Right ventricle myocardium superior (tissue), 1 donor: ENCODE data around the gene VRK3. TPM values are rescaled to one million over a fixed set of nuclear protein-coding genes. Genes with fewer than 3 reads are reported as not detected.
"Not testable (repeated sequence)": the region's sequence is repeated elsewhere in the genome, so short reads cannot be mapped to it uniquely, and the experiment has no call there.

ENCODE experiments used
- ATAC-seq: fragments of 200-7000 bp; cut with Tn5 transposase; one replicate; pipeline ENCODE4 v1.9.1; 2020; ENCODE audit warnings: mild to moderate bottlenecking; ENCODE audit not compliant: poor library complexity
- DNase-seq: peaks from one replicate; pipeline ENCODE4 v3.0.0-alpha.2; 2020
- intact Hi-C: fragments of 100-400 bp; cut with DNase I; formaldehyde crosslinking; loops from one replicate; pipeline ENCODE4 v1.11.2; 2022
- long read RNA-seq: library from polyadenylated mRNA; unstranded; transcript quantifications from one replicate; pipeline ENCODE4 v2.0.0, GENCODE V29; 2021
- total RNA-seq: library from RNA; stranded (reverse); fragmentation: NEBNext Ultra II Directional; extraction: Animal tissue kit (Norgen Biotek cat#: 25700); gene quantifications from one replicate; pipeline ENCODE4 v1.2.1, GENCODE V29; 2021
- donor health status: DM: no; HTN: yes; CAD: no; lungs with severe emphysema.

VRK3 gene, protein sequence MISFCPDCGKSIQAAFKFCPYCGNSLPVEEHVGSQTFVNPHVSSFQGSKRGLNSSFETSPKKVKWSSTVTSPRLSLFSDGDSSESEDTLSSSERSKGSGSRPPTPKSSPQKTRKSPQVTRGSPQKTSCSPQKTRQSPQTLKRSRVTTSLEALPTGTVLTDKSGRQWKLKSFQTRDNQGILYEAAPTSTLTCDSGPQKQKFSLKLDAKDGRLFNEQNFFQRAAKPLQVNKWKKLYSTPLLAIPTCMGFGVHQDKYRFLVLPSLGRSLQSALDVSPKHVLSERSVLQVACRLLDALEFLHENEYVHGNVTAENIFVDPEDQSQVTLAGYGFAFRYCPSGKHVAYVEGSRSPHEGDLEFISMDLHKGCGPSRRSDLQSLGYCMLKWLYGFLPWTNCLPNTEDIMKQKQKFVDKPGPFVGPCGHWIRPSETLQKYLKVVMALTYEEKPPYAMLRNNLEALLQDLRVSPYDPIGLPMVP
- total RNA-seq: 22.2 TPM
- long read RNA-seq, transcript VRK3-217 (15 exons, 2,126 nt): major isoform, 12 of 34 reads
- long read RNA-seq, partial matches to known transcripts: 7 of 34 reads
- long read RNA-seq, other reads (novel, unspliced or antisense): 13 of 34 reads

DNA sequence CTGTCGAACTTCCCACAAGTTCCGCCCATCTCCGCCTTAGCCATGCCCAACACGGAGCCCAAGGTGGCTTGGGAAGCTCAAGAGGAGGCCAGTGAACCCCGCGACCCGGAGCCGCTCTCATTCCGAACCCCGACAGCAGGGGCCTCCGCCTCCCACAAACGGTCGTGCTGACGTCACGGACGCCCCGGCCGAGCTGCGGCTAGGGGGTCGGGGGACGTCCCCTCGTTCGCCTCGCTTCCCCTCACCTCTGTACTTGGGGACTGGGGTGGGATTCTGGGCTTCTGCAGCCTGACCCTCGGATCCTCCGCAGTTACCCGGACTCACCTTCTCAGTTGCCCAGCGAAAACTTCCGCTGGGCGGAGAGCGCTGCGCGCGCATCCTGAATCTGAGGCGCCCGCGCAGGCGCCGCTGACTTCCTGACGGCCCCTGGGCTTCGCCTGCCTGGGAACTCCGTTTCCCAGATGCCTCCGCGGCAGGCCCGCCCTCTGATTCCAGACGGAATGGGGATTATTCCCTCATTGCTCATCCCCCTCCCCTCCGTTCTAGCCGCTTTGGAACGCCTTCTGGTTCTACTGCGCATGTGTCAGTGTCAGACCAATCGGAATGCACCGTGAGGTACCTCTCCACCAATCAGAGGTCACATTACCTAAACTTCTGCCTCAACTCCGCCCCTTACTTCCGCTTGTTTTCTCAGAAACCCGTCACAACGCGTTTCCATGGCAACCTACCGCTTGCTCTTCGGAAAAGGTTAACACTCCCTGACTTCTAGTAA, at the start of gene VRK3:
Gene VRK3 (minus strand): TSS at position 351 of the 772 bp plus-strand sequence. CDS start 9,210 bp downstream, outside the sequence.
- ATAC-seq (peak; percentile 98), DNase-seq (peak; percentile 99)
- intact Hi-C loops: no loop called here

DNA sequence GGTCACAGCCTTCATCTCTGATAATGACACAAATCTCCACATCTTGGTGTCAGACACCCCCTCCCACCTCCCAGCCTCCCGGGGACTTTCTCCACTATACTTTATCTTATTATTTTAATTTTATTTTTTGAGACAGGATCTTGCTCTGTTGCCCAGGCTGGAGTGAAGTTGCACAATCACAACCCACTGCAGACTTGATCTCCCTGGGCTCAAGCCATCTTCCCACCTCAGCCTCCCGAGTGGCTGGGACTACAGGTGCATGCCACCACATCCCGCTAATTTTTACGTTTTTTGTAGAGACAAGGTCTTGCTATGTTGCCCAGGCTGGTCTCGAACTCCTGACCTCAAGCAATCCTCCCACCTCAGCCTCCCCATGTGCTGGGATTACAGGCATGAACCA, 43.2 kb upstream of the VRK3 start:
- DNase-seq, intact Hi-C loops, ATAC-seq: not testable (repeated sequence)

DNA sequence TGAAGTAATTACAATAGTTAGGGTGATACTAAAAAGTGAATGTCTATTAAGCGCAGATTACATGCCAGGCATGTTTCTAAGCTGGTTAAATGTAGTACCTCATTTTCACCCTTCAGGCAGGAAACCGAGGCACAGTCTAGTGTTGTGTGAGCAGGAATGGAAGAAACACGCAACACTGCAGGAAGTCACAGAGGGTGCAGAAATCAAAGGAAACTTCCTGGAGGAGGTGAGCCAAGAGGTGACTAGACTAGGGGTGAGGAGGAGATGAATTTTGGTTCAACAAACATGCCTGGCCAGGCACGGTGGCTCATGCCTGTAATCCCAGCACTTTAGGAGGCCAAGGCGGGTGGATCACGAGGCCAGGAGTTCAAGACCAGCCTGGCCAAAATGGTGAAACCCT, 42.4 kb upstream of the VRK3 start:
- ATAC-seq (no peak), DNase-seq (no peak)
- intact Hi-C loops: no loop called here

DNA sequence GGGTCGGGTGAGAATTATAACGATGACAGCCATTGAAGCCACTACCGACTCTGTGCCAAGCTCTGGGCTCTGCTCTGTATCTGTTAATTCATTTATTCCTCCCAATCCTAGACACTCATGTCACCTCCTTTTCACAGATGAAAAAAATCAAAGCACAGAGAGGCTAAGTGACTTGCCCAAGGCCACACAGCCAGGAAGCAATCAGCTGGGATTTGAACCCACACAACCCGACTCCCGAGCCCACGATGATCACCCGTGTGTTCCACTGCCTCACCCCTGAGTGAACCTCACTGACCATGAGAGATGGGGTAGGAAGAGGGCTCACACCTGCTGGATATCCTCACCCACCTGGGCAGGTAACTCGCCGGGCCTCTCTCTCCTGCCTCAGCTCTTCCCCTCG, 40.8 kb upstream of the VRK3 start:
- ATAC-seq: no peak
- intact Hi-C loops: no loop called here
- no peak for DNase-seq

DNA sequence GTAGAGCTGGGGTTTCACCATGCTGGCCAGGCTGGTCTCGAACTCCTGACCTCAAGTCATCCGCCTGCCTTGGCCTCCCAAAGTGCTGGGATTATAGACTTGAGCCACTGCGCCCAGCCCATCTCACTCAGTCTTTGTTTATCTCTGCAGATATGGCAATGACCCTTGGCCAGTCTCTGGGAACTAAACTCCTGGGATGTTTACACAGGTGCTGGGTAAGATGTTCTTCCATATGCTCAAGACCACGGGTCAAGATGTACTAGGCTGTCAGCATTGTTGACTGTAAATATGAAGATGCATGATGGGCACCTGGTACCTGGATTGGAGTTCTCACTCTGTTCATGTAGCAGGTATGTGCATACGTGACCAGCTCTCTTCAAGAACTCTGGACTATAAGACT, 36.5 kb upstream of the VRK3 start:
- ATAC-seq (no peak), DNase-seq (no peak)
- intact Hi-C loops: no loop called here

DNA sequence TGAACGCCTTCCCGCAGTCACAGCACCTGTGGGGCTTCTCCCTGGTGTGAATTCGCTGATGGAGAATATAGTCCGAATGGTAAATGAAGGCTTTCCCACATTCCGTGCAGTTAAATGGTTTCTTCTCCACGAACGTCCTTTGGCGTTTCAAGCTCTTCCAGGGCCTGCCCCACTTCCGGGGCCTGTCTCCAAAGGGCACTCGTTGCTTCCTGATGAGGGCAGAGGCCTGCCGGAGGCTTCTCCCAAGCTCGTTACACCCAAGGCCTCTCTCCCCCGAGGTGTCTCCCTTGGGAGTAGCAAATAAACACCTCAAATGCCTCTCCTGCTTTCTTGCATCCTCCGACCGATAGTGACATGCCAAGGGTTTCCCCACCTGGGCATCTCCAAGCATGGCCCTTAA, 34.9 kb upstream of the VRK3 start:
- no peak for DNase-seq
- no peak for ATAC-seq
- intact Hi-C loops: no loop called here

DNA sequence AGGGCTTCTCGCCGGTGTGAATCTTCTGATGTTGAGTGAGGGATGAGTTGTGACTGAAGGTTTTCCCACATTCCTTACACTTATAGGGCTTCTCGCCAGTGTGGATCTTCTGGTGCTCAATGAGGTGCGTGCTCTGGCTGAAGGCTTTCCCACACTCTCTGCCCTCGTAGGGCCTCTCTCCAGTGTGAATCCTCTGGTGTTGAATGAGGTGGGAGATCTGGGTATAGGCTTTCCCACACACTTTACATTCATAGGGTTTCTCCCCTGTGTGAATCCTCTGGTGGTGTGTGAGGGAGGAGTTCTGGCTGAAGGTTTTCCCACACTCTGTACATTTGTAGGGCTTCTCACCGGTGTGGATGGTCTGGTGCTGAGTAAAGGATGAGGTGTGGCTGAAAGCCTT, 33.9 kb upstream of the VRK3 start:
- DNase-seq (no peak), ATAC-seq (no peak)
- intact Hi-C loops: no loop called here

DNA sequence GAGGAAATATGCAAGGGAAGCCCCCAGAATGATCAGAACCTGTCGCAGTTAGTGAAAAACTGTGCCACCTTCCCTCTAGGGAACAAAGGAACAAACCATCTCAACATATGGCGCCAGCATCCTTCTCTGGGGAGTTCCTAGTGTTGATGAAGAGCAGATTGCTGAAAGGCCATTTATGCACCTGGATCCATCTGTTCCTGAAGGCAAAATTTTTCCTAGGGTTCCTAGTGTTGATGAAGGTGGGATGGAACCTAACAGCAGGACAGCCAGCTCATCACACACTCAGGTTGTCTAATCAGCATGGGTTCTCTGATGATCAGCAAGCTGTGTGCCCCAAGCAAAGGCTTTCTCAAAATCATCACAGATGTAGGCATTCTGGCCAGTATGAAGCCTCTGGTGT, 33.3 kb upstream of the VRK3 start:
- DNase-seq: no peak
- no peak for ATAC-seq
- intact Hi-C loops: no loop called here

DNA sequence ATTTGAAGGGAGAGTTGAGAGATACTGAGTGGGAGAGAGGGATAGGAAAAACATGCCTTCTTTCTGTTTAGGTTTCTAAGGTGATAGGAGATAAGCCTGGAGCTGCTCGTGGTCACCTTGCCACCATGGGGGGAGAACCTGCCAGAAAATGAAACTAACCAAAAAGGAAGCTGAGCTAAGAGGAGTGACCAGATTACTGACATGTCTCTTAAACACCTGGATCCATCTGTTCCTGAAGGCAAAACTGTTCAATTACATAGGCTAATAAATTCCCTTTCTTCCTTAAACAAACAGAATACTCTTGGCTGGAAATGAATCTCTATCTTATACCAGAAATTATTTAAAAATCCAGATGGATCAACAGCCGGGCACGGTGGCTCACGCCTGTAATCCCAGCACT, 27.9 kb upstream of the VRK3 start:
- DNase-seq: no peak
- no peak for ATAC-seq
- intact Hi-C loops: no loop called here

DNA sequence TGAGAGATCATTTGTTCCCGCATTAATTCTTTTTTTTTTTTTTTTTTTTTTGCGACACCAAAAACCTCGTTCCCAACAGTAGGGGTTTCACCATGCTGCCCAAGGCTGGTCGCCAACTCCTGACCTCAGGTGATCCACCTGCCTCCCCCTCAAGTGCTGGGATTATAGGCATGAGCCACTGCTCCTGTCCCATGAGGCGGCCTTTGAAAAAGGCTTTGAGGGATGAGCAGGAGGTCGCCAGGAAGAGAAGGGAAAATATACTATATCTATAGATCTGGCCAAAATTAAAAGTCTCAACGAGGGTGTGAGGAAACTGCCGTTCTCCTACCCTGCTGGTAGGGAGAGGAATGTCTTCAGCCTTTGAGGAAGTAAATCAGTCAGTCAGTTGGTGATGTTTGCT, 26.8 kb upstream of the VRK3 start:
- DNase-seq (no peak), ATAC-seq (no peak)
- intact Hi-C loops: no loop called here

DNA sequence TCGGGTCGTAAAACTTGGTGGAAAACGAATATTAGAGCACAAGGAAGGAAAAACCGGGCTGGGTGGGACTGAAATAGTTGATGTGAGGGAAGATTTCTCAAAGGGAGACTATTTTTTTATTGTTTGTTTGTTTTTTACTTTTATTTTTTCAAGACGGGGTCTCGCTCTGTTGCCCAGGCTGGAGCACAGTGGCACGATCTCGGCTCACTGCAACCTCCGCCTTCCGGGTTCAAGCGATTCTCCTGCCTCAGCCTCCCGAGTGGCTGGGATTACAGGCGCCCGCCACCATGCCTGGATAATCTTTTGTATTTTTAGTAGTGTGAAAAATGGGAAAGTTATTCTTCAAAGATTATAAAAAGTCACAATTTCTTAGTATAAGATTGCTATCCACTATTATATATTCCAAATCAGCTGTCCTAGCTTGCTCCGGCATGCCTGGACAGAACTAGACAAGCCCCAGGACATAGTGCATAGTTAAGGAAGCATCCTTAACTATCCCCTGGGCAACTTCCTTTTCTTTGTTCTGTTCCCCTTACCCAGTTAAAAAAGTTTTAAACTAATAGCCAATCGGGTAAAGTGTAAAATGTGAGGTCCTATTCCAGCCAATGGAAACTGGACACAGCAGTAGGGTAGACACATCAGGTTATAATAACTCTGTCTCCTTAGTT, 26.2 kb upstream of the VRK3 start:
- DNase-seq, intact Hi-C loops, ATAC-seq: not testable (repeated sequence)

DNA sequence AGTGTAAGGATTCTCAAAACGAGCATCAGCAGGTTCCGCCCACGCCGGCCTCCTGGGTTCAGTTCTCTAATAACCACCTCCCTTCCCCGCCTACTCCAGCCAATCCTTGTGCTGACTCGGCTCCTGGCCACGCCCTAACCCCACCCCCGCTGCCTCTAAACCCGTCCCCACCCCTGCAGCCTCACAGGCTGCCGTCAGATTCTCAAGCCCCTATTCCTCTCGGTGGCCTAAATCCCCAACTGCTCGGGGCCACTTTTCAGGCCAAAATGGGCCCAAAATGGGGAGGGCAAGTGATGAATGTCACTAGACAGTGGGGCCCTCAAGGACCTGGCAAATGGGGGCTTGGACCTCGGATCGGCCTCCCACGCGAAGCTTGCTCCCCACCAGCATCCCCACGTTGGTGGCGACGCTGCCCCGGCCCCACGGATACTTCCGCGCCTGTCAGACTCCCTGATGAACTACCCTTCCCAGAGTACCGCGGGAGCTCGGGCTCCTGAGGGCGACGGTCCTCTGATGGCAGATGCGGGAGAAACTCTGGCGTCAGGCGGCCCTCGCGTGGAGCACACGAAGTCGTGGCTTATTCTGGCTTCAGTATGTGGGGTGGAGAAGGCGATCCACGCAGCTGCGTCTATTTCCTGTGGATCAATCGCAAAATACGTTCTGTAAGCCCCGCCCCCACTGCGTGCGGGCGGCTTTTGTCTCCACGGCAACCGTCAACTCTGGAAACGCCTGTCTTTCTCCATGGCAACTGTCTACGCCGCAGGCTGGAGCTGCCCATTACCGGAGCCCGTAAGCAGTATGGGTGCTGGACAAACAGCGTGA, 25.4 kb upstream of the VRK3 start:
- intact Hi-C loops: no loop called here
- ATAC-seq: peak; percentile 96
- peak; percentile 93 for DNase-seq

DNA sequence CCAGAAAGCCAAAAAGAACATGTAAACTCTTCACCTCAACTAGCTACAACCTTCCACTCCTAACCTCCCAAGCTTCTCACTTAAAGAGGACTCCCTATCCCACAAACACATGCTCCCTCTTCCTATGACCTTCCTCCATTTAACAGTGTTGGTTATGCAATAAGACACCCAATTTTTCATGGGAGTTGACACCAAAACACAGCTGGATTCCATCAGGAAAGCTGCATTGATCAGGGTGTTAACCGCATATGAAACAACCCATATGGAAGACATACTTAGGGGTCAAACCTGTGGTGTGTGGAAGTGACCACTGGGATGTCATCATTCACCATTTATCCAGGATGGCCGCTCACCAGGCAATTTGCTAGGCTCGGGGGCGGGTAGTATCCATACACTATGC, 22.5 kb upstream of the VRK3 start:
- no peak for DNase-seq
- intact Hi-C loops: no loop called here
- no peak for ATAC-seq

DNA sequence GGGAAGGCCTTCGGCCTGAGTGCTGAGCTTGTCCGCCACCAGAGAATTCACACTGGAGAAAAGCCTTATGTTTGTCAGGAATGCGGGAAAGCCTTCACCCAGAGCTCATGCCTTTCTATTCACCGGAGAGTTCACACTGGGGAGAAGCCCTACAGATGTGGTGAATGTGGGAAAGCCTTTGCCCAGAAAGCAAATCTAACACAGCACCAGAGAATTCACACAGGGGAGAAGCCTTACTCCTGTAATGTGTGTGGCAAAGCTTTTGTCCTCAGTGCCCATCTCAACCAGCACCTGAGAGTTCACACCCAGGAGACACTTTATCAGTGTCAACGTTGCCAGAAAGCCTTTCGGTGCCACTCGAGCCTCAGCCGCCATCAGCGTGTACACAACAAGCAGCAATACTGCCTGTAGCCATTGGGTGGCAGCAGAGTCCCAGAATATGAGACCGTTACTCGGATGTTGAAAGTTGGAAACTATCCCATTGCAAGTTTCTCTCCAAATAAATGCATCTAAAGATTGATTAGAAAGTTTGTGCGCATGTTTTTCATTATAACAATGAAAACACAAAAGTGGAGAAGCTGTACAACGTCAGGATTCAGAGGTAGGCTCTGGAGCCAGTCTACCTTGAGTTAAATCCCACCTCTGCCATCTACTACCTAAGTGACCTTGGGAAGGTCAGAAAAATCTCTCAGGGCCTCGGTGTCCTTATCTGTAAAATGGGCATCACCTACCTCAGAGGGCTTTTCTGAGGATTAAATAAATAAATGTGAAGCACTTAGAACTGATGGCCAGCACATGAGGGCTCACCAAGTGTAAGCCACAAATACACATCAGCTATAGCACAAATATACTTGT, 21.7 kb upstream of the VRK3 start:
- intact Hi-C loops: no loop called here
- DNase-seq: peak; percentile 72
- ATAC-seq: no peak

DNA sequence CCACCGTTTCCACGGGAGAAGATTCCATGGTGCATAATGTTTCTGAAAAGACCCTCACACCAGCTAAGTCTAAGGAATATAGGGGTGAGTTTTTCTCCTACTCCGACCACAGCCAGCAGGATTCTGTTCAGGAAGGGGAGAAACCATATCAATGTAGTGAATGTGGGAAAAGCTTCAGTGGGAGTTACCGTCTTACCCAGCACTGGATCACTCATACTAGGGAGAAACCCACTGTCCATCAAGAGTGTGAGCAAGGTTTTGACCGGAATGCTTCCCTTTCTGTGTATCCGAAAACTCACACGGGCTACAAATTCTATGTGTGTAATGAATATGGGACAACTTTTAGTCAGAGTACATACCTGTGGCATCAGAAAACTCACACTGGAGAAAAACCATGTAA, 19.8 kb upstream of the VRK3 start:
- DNase-seq (no peak), ATAC-seq (no peak)
- intact Hi-C loops: no loop called here

DNA sequence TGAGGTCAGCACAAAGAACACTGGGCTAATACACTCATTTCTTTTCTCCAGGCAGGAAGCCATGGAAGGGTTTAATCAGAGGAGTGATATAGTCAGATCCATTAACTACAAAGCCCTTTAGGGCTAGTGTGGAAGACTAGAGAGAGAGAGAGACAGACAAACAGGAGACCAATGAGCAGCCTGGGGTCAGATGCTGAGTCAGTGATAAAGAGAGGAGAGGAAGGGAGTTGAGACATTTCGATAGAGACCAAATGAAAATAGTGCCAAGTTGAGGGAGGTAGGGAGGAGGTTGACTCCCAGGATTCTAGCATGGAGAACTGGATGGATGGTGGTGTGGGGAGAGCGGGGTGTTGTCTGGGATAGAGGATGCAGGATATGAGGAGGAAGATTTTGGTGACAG, 18.8 kb upstream of the VRK3 start:
- DNase-seq (no peak), ATAC-seq (no peak)
- intact Hi-C loops: no loop called here

DNA sequence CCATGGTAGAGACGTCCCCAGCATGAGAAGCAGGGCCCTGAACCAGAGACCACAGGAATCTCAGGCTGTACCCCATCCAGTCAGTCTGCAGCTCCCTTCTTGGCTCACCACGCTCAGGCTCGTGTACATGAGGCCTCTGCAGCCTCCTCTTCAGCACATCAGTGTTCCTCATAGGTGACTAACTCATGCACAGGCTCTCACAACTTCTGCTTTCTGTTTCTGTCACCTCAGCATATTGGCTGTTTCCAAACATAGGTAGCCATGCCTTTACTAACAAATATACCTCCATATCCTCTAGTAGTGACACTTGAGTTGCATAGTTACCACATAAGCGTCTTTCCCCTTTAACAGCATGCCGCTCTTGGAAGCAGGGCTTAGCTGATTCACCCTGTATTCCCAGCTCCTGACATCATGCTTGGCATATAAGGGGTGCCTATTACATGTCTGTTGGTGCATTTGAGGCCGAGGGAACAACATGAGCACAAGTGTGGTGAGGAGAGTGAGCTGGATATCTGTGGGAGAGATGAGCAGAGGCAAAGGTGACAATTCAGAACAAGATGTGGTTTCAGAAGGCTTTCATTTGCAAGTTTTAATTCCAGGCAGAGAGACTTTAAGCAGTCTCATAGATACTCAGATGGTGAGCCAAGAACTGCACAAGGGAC, 17.3 kb upstream of the VRK3 start:
- ATAC-seq (no peak), DNase-seq (no peak)
- intact Hi-C loops: no loop called here
